K562 (cell line): ENCODE results near the gene PUM1. TPM values are rescaled to one million over a fixed set of nuclear protein-coding genes. Genes with fewer than 3 reads are reported as not detected.
A peak's percentile ranks its signal among the peaks of the same experiment; 100 is the strongest.

Experiments used
- ATAC-seq: fragments of 200-7000 bp; cut with Tn5 transposase; 3 replicates; pipeline ENCODE4 v1.9.1; 2020; ENCODE audit warnings: moderate library complexity
- BruUV-seq: library from RNA; stranded (reverse); fragments of 400-500 nt; replicated peaks from 2 replicates; lab custom pipeline; 2021; lab: Mats Ljungman, UMichigan
- CTCF ChIA-PET: fragments of 300-600 bp; formaldehyde crosslinking; extraction: SDS; loops from one replicate; lab custom pipeline; 2021; ENCODE audit warnings: low intra/inter-chr PET ratio; lab: Yijun Ruan, JAX
- POLR2A ChIA-PET: fragments of 300-600, 350-650 bp; sonication (Branson Sonifier 250); formaldehyde crosslinking; extraction: SDS; loops from one replicate; lab custom pipeline; 2021; ENCODE audit warnings: antibody characterized with exemption, inconsistent platforms; lab: Yijun Ruan, JAX
- DNase-seq, 4 experiments: peaks; one replicate each; pipeline versions ENCODE4 v3.0.0 to v3.0.0-alpha.2; 2011 to 2018; ENCODE audit warnings: low spot score in 3 of 4, mixed read lengths in 3 of 4; ENCODE audit errors: extremely low read depth in 1 of 4
- FAIRE-seq: peaks from 2 replicates; lab custom pipeline; 2011; peaks lifted over from hg19 to GRCh38; lab: Jason Lieb, UNC
- H2AFZ ChIP-seq: 2 replicates; pipeline ENCODE4 v1.6.0; 2011; ENCODE audit warnings: low read depth, low read length, control low read depth, inconsistent platforms
- H3K27ac ChIP-seq: fragments of 200-600 bp; 3 replicates; pipeline ENCODE4 v1.8.0; 2011; ENCODE audit warnings: low read depth, mild to moderate bottlenecking, control low read depth, inconsistent platforms, low read length, moderate library complexity, mixed read lengths; ENCODE audit errors: extremely low read depth
- H3K27me3 ChIP-seq, 2 experiments: fragments of 300-600 bp in 1 of 2; 2 replicates in 1 of 2; 3 replicates in 1 of 2; pipeline versions ENCODE4 v1.6.0 to v1.8.0; 2011; ENCODE audit warnings: inconsistent platforms in 2 of 2, low read length in 2 of 2, mild to moderate bottlenecking in 1 of 2, mixed read lengths in 1 of 2, moderate library complexity in 1 of 2; ENCODE audit not compliant: control insufficient read depth in 2 of 2, insufficient read depth in 2 of 2
- H3K36me3 ChIP-seq: fragments of 300-600 bp; 3 replicates; pipeline ENCODE4 v1.8.0; 2011; ENCODE audit warnings: mild to moderate bottlenecking, low read length, inconsistent platforms; ENCODE audit not compliant: control insufficient read depth, insufficient read depth
- H3K4me1 ChIP-seq, 2 experiments: fragments of 200-600 bp in 1 of 2; replicated peaks in 1 of 2; 2 replicates in 1 of 2; 3 replicates in 1 of 2; pipeline versions ENCODE4 v1.5.1 to v1.8.0; 2011; ENCODE audit warnings: inconsistent platforms in 2 of 2, low read length in 2 of 2, mild to moderate bottlenecking in 1 of 2, mixed read lengths in 1 of 2, moderate library complexity in 1 of 2; ENCODE audit not compliant: control insufficient read depth in 2 of 2, insufficient read depth in 2 of 2
- H3K4me2 ChIP-seq: 2 replicates; pipeline ENCODE4 v1.6.1; 2011; ENCODE audit warnings: low read length, control low read depth, inconsistent platforms, mixed read lengths; ENCODE audit not compliant: insufficient read depth
- H3K4me3 ChIP-seq: fragments of 200-600 bp; sonication (generic), shearing (Covaris generic); 2 replicates; pipeline ENCODE4 v1.5.1; 2016; ENCODE audit warnings: control low read depth, inconsistent platforms
- H3K79me2 ChIP-seq: fragments of 200-600 bp; 3 replicates; pipeline ENCODE4 v1.8.0; 2011; ENCODE audit warnings: low read length, inconsistent platforms; ENCODE audit not compliant: control insufficient read depth, insufficient read depth
- H3K9ac ChIP-seq, 2 experiments: 2 replicates each; pipeline versions ENCODE4 v1.6.0 to v1.6.1; 2011; ENCODE audit warnings: low read depth in 2 of 2, low read length in 2 of 2, control low read depth in 1 of 2, inconsistent platforms in 1 of 2, mild to moderate bottlenecking in 1 of 2, mixed read lengths in 1 of 2; ENCODE audit not compliant: insufficient read depth in 1 of 2
- H3K9me1 ChIP-seq: one replicate; pipeline ENCODE4 v1.6.0; 2011; ENCODE audit warnings: inconsistent platforms, mild to moderate bottlenecking, low read length, moderate library complexity; ENCODE audit not compliant: control insufficient read depth, insufficient read depth
- H3K9me3 ChIP-seq: replicated peaks from 2 replicates; pipeline ENCODE4 v1.5.1; 2011; ENCODE audit warnings: low read depth, low read length, inconsistent platforms; ENCODE audit not compliant: control insufficient read depth, insufficient read depth
- H4K20me1 ChIP-seq: replicated peaks from 2 replicates; pipeline ENCODE4 v1.6.1; 2011; ENCODE audit warnings: low read length, inconsistent platforms, mixed read lengths; ENCODE audit not compliant: control insufficient read depth, insufficient read depth
- CAMTA2 ChIP-seq: fragments of 250-450 bp; sonication (Bioruptor Pico); conservative IDR thresholded peaks from 2 replicates; pipeline ENCODE4 v1.5.1; 2022
- CEBPB ChIP-seq: fragments of 450-650 bp; IDR thresholded peaks from 2 replicates; pipeline ENCODE4 v1.6.1; 2016; ENCODE audit warnings: missing genetic modification characterization, missing compliant biosample characterization
- CHD1 ChIP-seq: fragments of 200-600 bp; sonication (generic); IDR thresholded peaks from one replicate; pipeline ENCODE4 v1.6.1; 2012; ENCODE audit warnings: mild to moderate bottlenecking, moderate library complexity, low read length, inconsistent platforms
- CREB1 ChIP-seq, 2 experiments: sonication (generic) in 1 of 2; formaldehyde crosslinking in 1 of 2; IDR thresholded peaks; 2 replicates each; pipeline versions ENCODE4 v1.6.1 to v1.8.0; 2012 to 2022; ENCODE audit warnings: inconsistent platforms in 1 of 2, mild to moderate bottlenecking in 1 of 2, missing genetic modification reagents in 1 of 2, moderate library complexity in 1 of 2
- E2F5 ChIP-seq: sonication (generic); formaldehyde crosslinking; IDR thresholded peaks from 2 replicates; pipeline ENCODE4 v1.8.0; 2022; ENCODE audit warnings: mild to moderate bottlenecking, missing genetic modification reagents
- FOXJ3 ChIP-seq: sonication (generic); formaldehyde crosslinking; IDR thresholded peaks from 2 replicates; pipeline ENCODE4 v1.4.0; 2020; ENCODE audit warnings: mild to moderate bottlenecking, missing genetic modification reagents
- FOXP1 ChIP-seq: sonication (generic); formaldehyde crosslinking; IDR thresholded peaks from 2 replicates; pipeline ENCODE4 v1.8.0; 2022; ENCODE audit warnings: mild to moderate bottlenecking, missing genetic modification reagents
- HMG20A ChIP-seq: fragments of 450-650 bp; formaldehyde crosslinking; conservative IDR thresholded peaks from 2 replicates; pipeline ENCODE4 v1.4.0; 2020; ENCODE audit warnings: mild to moderate bottlenecking, mixed read lengths
- ILF3 ChIP-seq: fragments of 450-650 bp; IDR thresholded peaks from 2 replicates; pipeline ENCODE4 v1.6.1; 2018; ENCODE audit warnings: antibody characterized with exemption, mild to moderate bottlenecking, moderate library complexity, borderline replicate concordance
- JUNB ChIP-seq: fragments of 450-650 bp; formaldehyde crosslinking; conservative IDR thresholded peaks from 2 replicates; pipeline ENCODE4 v1.4.0; 2020; ENCODE audit warnings: mild to moderate bottlenecking
- KDM1A ChIP-seq, 2 experiments: fragments of 450-650 bp; IDR thresholded peaks; 2 replicates each; pipeline ENCODE4 v1.6.1; 2016; ENCODE audit warnings: mild to moderate bottlenecking in 2 of 2
- NFRKB ChIP-seq: fragments of 450-650 bp; IDR thresholded peaks from 2 replicates; pipeline ENCODE4 v1.6.1; 2016; ENCODE audit warnings: low read depth
- POLR2A ChIP-seq: fragments of 450-650 bp; conservative IDR thresholded peaks from 2 replicates; pipeline ENCODE4 v1.6.1; 2016
- POLR2AphosphoS2 ChIP-seq: IDR thresholded peaks from 2 replicates; pipeline ENCODE4 v1.6.1; 2012; ENCODE audit warnings: low read length, improper control_type of control experiment
- POLR2AphosphoS5 ChIP-seq: IDR thresholded peaks from 2 replicates; pipeline ENCODE4 v1.6.1; 2011; ENCODE audit warnings: mild to moderate bottlenecking, low read depth, low read length, moderate library complexity; ENCODE audit not compliant: control insufficient read depth, insufficient read depth
- RBM25 ChIP-seq: fragments of 200-400 bp; formaldehyde crosslinking; IDR thresholded peaks from 2 replicates; pipeline ENCODE4 v1.6.1; 2018; ENCODE audit warnings: low read length, low read depth, moderate library complexity; ENCODE audit not compliant: severe bottlenecking
- RFX7 ChIP-seq: fragments of 250-450 bp; sonication (Bioruptor Pico); IDR thresholded peaks from 2 replicates; pipeline ENCODE4 v1.5.1; 2021; ENCODE audit warnings: mild to moderate bottlenecking
- SIN3A ChIP-seq, 2 experiments: fragments of 150-350 bp in 1 of 2; IDR thresholded peaks; 2 replicates each; pipeline ENCODE4 v1.6.1; 2011 to 2016; ENCODE audit warnings: borderline replicate concordance in 2 of 2, low read depth in 2 of 2, low read length in 2 of 2, mild to moderate bottlenecking in 2 of 2, moderate library complexity in 2 of 2; ENCODE audit not compliant: control insufficient read depth in 1 of 2
- SUPT5H ChIP-seq: fragments of 450-650 bp; IDR thresholded peaks from 2 replicates; pipeline ENCODE4 v1.6.1; 2016
- TAF9B ChIP-seq: fragments of 450-650 bp; IDR thresholded peaks from 2 replicates; pipeline ENCODE4 v1.6.1; 2018; ENCODE audit warnings: mild to moderate bottlenecking; ENCODE audit not compliant: partially characterized antibody
- ZFP1 ChIP-seq: fragments of 450-650 bp; formaldehyde crosslinking; IDR thresholded peaks from 2 replicates; pipeline ENCODE4 v1.4.0; 2020; ENCODE audit warnings: mild to moderate bottlenecking, mixed read lengths
- ZNF133 ChIP-seq: fragments of 250-450 bp; sonication (Bioruptor Pico); IDR thresholded peaks from 2 replicates; pipeline ENCODE4 v1.4.0; 2020; ENCODE audit warnings: mild to moderate bottlenecking
- ZNF140 ChIP-seq: fragments of 250-450 bp; sonication (Bioruptor Pico); IDR thresholded peaks from 2 replicates; pipeline ENCODE4 v1.8.0; 2021; ENCODE audit warnings: moderate library complexity, mild to moderate bottlenecking, inconsistent platforms
- ZNF24 ChIP-seq: fragments of 450-650 bp; IDR thresholded peaks from 2 replicates; pipeline ENCODE4 v1.6.1; 2016
- ZNF717 ChIP-seq: fragments of 250-450 bp; sonication (Bioruptor Pico); IDR thresholded peaks from 2 replicates; pipeline ENCODE4 v1.5.0; 2021
- ZNF785 ChIP-seq: fragments of 250-450 bp; sonication (Bioruptor Pico); IDR thresholded peaks from 2 replicates; pipeline ENCODE4 v1.4.0; 2020; ENCODE audit warnings: mild to moderate bottlenecking
- ZNF830 ChIP-seq: fragments of 250-450 bp; sonication (Bioruptor Pico); IDR thresholded peaks from 2 replicates; pipeline ENCODE4 v1.5.0; 2021; ENCODE audit warnings: mild to moderate bottlenecking
- WGBS: fragments of 100-300 bp; shearing (Covaris generic); methylation state at CpG from one replicate; pipeline ENCODE4 v1.1.6; 2016; ENCODE audit warnings: low coverage, mixed read lengths; ENCODE audit not compliant: insufficient coverage; ENCODE audit errors: missing lambda C conversion rate; 5-methylcytosine and 5-hydroxymethylcytosine counted together
- in situ Hi-C: fragments of 300-500 bp; cut with MboI; formaldehyde crosslinking; loops from 4 replicates; pipeline ENCODE4 v1.15.0; 2018; ENCODE audit warnings: inconsistent platforms, mixed read lengths
- intact Hi-C: fragments of 100-400 bp; cut with micrococcal nuclease; formaldehyde crosslinking; loops from 2 replicates; pipeline ENCODE4 v1.14.2; 2022
- polyA plus RNA-seq, 8 experiments: library from polyadenylated mRNA; depleted of rRNA in 4 of 8; stranded (reverse) in 5 of 8; unstranded in 3 of 8; fragments of >200 nt; fragmentation: Nextera tagmentation in 2 of 8; fragmentation: Illumina TruSeq in 1 of 8; extraction: Ambion mirVana in 2 of 8; extraction: Trizol in 1 of 8; gene quantifications; 2 replicates each; pipeline versions ENCODE4 v1.2.1 to v1.2.3, GENCODE V29; 2011 to 2014; ENCODE audit warnings: inconsistent platforms in 1 of 8, missing spikeins in 1 of 8
- total RNA-seq, 7 experiments: library from RNA; depleted of rRNA in 6 of 7; stranded (reverse); fragments of >200 nt in 6 of 7; fragmentation: Illumina TruSeq in 2 of 7; extraction: Trizol in 2 of 7; gene quantifications; 2 replicates each; pipeline versions ENCODE4 v1.2.1 to v1.2.3, GENCODE V29; 2011 to 2021; ENCODE audit warnings: low replicate concordance in 1 of 7

Gene PUM1
- total and polyA plus RNA-seq, 9 of the 15 experiments (the other 6 are each of a cell fraction or from before 2014, with no cell fraction given) = 37.7 to 104 (median 55.7) TPM

- POLR2A ChIA-PET = interaction anchor here (0.6 to 1.3 kb wide), 10 partner anchors 12 to 168 kb away, joined by 3 to 5 read pairs (median 3); no protein-coding TSS in a partner anchor
- TF ChIP-seq ILF3 (peak; percentile 77; the same call in 1 of the 2 replicates), HMG20A (CRISPR knock-in tag) (no peak), E2F5 (CRISPR knock-in tag) (no peak), POLR2AphosphoS5 (peak; percentile 32; the same call in 1 of the 2 replicates), ZNF24 (no peak), ZNF785 (CRISPR knock-in tag) (no peak), FOXP1 (no peak), RFX7 (CRISPR knock-in tag) (0 out of 2 replicates have a peak, but pooled peaks have one; percentile 7), ZNF133 (no peak), RBM25 (no peak), ZNF830 (CRISPR knock-in tag) (no peak; the same call in 1 of the 2 replicates), JUNB (no peak), SIN3A (IDR thresholded peaks at IDR 0.05; ENCODE audit: borderline replicate concordance in 2 of 2, control insufficient read depth in 1 of 2, low read depth in 2 of 2, low read length in 2 of 2) (peak in 1 of 2 experiments; percentile 73; a peak in 1 of 4 replicates), CHD1 (no peak), CEBPB (tag) (no peak), CREB1 (IDR thresholded peaks at IDR 0.05) (no peak), CREB1 (CRISPR knock-in tag; IDR thresholded peaks at IDR 0.05) (no peak), TAF9B (no peak), ZNF717 (CRISPR knock-in tag) (peak; percentile 53; the same call in 1 of the 2 replicates), ZNF140 (CRISPR knock-in tag) (no peak), ZFP1 (no peak), CAMTA2 (CRISPR knock-in tag) (no peak), KDM1A (IDR thresholded peaks at IDR 0.05) (no peak), FOXJ3 (CRISPR knock-in tag) (no peak), SUPT5H (peak; percentile 66), POLR2AphosphoS2 (peak; percentile 97), NFRKB (no peak), POLR2A (peak; percentile 65; the same call in 1 of the 2 replicates)
Measured at GRCh38 chr1:30930631-30931173, 134.8 kb downstream of the PUM1 start.

More at GRCh38 chr1:30930631-30931173, 134.8 kb downstream of the PUM1 start:
- Histone ChIP-seq H3K4me3 (no peak overlapping the region), H4K20me1 (no peaks in the 10 kb centered on the region; the same call in 1 of the 2 replicates), H3K27ac (no peak overlapping the region), H3K4me2 (no peak overlapping the region), H2AFZ (no peak overlapping the region), H3K9me3 (no peaks in the 10 kb centered on the region), H3K4me1 (no peaks in the 10 kb centered on the region; a peak in 2 of 5 replicates), H3K27me3 (no peaks in the 10 kb centered on the region), H3K79me2 (no peaks in the 10 kb centered on the region), H3K36me3 (peaks cover 43% of the 10 kb centered on the region; the same call in 2 of the 3 replicates), H3K9ac (no peak overlapping the region), H3K9me1 (no peaks in the 10 kb centered on the region)
- CTCF ChIA-PET = interaction anchor here (3.6 kb wide), 1 partner anchor 129 kb away, joined by 35 read pairs; no protein-coding TSS in a partner anchor
- ATAC-seq (peak; percentile 10), FAIRE-seq (no peak), DNase-seq (no peak)
- BruUV-seq = no TSS peak
- intact Hi-C loops (no loop called here), in situ Hi-C loops (no loop called here)
- 69% methylated on average over 6 of the region's 6 CpGs for WGBS
